ENCODE data around the gene POU5F1.
A peak's percentile ranks its signal among the peaks of the same experiment; 100 is the strongest.

POU5F1 gene

DNA sequence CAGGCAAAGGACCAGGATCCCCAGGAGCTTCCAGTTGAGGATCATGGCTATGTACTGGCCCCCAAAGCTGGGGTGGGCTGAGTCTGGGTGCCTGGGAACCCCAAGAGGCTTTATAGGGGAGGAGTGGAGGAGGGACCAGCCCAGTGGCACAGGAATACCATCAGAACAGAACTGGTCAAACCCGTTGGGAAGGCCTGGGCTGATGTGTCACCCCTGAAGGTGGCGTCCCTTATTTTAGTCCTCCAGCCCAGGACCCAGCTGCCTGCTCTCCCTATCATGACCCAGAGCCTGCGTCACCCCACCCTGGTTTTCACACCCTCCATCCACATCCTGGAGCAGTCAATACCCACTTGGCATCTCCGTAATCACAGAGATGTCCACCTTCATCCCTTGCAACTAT, 31.5 kb downstream of the POU5F1 start, which contains the start of gene PSORS1C2:
TSS of gene PSORS1C2 (minus strand) at position 85 of the 400 bp plus-strand sequence. CDS start at position 45, 40 bp downstream.
- no peak for DNase-seq

DNA sequence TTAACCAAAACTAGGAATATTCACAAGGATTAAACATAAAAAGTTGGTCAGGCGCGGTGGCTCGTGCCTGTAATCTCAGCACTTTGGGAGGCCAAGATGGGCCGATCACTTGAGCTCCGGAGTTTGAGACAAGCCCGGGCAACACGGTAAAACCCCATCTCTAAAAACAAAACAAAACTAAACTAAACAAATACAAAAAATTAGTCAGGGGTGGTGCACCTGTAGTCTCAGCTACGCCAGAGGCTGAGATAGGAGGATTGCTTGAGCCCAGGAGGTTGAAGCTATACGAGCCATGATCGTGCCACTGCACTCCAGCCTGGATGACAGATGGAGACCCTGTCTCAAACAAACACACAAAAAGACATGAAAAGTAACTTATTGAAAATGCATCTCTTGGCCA, 34.8 kb downstream of the POU5F1 start:
- DNase-seq, result no peak

DNA sequence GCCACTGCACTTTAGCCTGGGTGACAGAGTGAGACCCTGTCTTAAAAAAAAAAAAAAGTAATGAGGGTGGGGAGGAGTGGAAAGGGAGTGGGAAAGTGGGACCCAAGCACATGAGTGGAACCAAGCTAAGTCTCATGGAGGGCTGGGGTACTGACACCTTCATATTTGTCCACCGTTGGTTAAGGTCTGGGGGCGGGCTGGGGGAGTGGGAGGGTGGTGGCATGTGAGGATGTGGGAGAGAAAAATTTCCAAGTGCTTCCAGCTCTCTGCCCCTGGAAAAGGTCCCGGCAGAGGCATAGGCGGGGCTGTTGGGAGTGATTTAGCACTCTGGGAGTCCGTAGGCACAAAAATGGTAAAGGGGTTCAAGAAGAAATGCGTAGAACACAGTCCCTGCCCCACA, 37.7 kb downstream of the POU5F1 start:
- no peak for DNase-seq

DNA sequence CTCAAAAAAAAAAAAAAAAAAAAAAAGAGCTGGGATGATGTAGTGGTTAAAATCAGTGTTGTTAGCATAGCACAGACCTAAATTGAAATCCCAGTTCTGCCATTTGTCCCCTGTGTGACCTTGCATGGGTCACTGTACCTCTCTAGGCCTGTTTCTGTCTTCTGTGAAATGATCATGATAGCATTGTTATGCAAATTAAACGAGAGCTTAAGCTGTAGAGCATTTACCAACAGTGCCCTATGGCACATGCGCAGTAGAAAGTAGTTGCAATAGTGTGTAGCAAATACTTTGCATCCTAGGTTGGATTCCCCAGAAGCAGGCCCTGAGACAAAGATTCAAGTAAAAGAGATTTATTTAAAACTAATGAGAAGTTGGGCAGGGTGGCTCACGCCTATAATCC, 38.9 kb downstream of the POU5F1 start:
- no peak for DNase-seq

DNA sequence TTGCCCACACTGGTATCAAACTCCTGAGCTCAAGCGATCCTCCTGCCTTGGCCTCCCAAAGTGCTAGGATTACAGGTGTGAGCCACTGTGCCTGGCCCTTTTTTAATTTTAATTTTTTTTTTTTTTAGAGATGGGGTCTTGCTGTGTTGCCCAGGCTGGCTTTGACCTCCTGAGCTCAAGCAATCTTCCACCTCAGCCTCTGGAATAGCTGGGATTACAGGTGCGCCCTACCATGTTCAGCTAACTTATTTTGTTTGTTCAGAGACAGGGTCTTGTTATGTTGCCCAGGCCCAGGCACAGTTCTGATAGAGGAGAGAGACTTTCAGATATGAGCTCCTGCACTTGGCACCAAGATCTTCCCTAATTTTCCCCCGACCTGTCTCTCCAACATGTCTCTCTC, 39.7 kb downstream of the POU5F1 start:
- no peak for DNase-seq

DNA sequence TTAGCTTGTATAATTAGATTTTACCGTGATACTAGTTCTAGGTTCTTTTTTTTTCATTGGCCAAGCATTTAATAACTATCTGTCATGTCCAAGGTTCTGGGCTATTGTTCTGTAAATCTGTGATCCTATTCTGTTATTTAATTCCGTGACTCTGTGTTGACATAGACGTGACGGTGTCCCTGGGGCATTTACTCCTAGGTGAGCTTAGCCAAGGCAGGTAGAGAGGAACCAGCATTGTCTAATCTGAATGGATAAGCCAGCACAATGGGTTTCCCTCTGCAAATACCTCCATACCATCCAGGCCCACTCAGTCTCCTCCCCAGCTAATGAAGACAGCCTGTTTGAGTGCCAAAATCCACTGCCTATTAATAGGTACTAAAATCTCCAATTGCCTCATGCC, 41.4 kb downstream of the POU5F1 start:
- no peak for DNase-seq

DNA sequence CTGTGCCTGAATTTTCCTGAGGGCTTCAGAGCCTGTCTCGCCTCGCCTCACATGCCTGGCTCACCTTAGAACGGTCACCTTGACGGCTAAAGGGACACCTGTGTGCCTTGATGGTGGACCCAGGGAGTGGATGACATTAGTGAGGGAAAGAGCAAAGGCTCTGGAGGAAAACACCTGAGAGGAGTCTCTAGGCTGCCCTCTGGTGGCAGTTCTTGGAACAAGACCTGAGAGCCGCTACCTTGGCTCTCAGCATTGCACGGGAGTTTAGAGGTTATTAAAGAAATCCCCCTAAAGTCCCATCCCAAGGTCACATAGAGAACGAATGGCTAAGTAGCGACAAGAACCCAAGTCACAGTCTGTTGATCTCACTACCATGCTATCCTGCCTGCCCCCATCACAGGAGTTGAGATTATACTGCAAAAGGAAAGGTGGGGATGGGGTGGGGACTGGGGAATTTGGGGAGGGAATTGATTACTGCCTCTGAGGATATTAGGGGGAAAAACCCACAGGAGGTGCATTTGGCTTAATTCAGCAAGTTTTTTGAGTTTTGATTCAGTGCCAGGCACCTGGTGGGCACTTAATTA, 42.3 kb downstream of the POU5F1 start:
- DNase-seq, result peak; percentile 37

DNA sequence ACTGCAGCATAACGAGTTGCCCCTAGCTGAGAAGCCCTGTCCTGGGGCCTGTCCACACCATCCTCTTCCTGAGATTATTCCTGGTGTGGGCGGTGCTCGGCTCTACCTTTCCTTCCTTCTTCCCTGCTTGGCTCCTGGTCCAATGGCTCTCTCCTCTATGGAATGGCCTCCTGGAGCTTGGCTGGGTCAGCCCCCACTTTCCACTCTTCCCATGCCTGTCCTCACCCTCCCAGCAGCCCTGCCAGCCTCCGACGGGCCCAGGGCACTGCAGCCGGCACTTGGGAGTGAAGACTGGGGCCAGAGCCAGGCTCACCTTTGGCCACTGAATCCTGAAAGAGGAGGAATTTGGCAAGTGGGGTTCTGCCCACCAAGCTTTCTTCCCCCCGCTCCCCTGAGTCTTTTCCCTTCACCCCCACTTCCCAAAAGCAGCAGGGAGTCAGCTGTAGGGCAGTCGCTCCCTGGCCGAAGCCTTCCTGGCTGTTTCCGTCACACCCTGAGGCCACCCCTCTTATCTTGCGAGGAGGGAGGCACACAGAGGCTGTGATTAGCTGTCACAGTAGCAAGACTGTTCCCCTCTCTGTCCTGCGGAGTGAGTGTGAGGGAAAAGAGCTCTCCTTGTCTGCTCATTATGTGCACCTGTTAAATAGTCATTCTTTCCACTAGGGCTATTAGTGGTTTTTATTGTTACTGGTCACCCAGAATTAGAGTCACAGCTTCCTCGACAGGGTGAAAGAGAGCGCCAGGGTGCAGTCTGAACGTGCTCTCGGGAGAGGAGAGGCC, 43.9 kb downstream of the POU5F1 start:
- no peak for DNase-seq

DNA sequence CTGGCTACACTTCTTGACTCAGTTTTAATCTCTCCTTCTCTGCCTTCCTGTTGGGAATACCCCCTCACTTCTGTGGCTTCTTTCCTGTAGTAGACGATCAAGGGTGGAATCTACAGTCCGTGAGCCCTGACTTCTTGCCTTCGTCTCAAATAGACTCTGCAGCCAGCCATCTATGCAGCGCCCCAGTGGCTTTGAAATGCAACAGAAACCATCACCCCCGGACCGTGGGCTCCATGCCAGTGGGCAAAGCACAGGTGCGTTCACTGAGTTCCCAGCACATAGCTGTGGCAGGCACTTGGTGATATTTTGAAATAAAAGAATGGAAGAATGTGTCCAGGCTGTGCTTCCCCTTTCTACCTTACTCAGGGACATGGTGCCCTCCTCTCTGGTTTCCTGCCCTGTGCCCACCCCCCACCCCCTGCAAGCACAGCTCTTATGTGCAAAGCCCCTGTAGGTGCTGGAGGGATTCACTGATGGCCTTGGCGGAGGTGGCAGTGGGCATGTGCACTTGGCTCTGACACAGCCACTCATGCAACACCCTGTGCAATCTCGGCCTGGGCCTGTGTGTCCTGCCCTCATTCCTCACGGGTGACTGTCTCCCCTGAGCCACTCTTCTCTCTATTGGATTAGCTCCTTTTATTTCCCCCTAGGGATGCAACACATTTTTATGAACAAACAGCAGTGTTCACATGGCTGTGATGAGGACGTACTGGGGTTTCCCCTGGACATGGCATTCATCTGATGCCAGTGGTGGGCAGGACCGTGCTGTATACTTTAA, 44.7 kb downstream of the POU5F1 start:
- peak; percentile 12 for DNase-seq

DNA sequence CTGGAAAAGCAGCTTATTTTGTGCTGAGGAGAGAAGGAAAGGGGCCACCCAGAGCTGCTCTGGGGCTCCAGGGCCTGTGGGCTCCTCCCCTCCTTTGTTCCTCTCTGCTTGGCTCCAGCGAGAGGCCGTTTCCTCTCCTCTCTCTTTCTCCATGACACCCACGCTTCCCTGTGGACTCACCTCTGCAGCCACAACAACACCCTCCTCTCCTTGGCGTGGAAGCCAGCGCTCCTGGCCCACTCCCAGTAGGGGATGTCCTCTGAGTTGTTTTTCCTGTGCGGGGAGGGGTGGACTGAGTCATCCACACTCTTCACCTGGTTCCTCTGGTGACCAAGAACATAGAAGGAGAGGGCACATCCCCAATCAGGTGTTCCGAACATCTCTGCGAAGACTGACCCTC, 45.3 kb downstream of the POU5F1 start:
- no peak for DNase-seq

DNA sequence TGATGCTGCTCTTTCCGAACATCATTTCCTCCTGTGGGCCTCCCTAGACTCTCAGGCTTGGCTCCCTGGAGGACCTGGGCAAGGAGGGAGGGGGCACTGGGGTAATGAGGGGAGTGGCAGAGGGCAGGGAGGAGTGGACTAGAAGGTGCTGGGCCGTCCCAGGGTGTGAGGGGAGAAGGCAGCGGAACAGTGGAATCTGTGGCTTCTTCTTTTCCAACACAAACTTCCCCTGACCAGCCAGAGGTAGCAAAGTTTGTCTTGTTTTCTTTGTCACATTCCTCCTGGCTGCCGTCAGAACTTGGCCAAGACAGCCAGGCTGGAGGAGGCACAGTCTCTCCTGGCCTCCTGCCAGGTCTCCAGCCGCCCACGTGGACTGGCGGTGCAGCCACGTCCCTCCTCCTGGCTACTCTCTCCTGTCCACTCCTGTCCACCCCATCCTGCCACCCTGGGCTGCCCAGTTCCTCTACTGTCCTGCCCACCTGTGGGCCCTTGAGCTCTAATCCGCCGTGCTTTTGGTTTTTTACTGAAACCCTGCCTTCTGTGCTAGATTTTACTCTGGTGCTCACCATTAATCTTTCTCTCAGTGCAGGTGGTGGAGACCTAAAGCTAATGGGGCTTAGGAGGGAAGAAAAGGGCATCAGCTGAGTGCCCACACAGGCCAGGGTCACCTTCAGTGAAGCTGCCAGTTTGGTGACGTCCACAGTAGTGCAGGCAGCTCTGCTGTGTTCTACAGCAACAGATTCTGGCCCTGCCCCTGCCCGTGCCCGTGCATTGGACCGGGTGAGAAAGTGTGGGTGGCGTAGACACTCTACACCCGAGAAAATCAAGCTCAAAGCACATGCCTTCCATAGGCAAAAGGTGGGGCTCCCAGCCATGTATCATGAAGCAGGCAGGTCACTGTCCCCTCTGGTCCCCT, 47.4 kb downstream of the POU5F1 start:
- DNase-seq, result no peak

DNA sequence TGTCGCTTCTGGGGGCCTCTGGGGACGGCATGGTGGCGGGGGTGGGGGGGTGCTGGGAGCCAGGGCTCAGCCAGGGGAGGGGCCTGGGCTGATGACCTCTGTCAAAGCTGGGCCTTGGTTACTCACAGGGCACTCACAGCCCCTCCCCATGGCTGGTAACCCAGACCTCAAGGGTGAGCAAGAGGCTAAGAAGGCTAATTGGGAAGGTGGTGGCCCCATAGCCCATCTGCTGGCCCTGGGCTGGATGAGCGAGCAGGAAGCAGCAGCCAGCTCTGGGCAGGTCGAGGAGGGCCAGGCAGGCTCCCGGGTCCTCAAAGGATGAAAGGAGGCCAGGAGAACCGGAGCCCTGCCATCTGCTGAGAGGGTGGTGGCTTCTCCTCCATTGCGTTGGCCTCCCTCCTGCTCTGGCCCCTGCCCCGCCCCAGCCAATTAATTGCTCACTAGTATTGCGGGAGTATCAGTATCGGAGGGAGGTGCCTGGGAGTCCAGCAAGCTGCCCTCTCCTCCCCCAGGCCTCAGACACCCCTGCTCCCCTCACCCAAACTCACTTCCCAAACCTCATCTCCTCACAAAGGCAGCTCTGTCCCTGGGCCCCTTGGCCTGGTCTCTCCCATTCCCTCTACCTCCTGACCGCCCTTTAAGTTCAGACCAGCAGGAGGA, 49.2 kb downstream of the POU5F1 start:
- no peak for DNase-seq

DNA sequence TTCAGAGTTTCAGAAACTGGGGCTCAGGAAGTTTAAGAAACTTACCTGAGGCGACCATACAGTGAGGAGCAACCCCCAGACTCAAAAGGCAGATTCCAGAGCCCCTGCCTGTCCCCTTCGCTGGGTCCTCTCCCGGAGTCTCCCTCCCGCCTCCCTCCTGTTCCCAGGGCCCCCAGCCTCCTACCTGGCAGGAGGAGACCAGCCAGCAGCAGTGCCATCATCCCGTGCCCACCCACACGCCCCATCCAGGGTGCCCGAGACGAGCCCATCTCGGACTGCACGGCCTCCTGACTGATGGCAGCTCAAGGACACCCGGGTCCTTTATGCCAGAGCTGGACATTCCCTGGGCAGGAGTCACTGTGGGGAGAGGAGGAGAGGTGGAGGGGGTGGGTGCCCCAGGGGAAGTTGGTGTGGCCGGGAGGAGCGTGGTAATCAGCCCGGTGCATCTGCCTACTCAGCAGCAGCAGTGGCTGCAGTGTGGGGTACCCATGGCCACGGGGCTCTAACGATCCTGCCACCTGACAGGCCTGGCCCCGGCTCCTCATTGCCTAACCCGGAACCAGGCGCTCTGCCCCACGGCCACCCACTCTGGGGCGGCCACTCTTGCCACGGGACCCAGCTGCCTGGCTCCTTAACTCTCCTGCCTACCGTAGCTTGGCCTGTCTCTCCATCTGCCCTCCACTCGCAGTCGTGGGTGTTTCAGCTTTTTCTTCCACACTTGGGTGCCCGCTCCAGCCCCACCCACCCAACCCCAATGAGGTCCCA, 50.1 kb downstream of the POU5F1 start, which contains the start of gene CDSN:
TSS of gene CDSN (minus strand) at position 296 of the 765 bp plus-strand sequence. CDS start at position 269, 27 bp downstream.
- no peak for DNase-seq

DNA sequence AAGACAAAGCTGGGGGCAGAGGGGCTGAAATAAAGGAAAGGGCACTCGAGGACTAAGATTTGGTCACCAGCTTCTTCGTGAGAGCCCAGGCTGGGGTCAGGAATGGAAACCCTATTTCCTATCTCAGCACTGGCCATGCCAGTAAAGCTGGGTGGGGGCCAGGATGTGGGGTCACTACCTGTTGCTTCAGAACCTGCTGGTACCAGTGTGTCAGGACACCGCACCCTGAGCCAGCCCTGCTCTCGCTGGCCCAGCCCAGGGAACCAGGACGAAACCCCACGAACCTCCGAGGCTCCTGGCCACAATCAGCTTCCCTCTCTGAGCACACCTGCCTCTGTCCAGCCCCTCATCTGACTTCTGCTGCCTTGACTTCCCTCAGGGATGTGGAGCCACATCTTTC, 52.3 kb downstream of the POU5F1 start:
- DNase-seq, result no peak

DNA sequence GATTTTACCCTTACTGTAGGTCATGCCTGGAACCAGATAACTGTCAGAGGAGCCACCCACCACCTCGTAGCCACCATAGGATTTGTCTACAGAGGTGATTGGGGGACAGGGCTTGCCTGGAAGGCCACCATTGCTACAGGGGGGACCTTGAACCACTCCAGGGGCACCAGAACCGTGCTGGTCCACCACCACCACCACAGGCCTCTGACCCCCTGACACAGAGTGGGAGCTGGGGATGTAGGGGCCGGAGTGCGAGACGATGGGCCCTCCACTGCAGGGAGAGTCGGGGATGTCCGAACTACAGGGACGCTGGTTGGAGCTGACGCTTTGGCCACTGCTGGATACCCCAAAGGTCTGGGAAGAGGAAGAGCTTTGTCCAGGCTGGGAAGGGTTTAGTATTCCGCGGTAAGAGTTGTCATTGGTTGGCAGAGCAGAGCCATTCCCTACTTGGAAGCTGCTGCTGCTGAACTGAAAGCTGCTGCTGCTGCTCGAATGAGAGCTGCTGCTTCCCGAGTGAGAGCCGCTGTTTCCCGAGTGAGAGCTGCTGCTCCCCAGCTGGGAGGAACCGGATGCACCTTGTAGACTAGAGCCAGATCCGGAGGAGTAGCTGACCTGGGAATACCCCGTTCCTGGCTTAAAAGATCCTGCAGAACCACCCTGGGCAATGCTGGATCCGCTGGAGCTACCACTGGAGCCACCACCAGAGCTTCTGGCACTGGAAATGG, 53.7 kb downstream of the POU5F1 start:
- no peak for DNase-seq

DNA sequence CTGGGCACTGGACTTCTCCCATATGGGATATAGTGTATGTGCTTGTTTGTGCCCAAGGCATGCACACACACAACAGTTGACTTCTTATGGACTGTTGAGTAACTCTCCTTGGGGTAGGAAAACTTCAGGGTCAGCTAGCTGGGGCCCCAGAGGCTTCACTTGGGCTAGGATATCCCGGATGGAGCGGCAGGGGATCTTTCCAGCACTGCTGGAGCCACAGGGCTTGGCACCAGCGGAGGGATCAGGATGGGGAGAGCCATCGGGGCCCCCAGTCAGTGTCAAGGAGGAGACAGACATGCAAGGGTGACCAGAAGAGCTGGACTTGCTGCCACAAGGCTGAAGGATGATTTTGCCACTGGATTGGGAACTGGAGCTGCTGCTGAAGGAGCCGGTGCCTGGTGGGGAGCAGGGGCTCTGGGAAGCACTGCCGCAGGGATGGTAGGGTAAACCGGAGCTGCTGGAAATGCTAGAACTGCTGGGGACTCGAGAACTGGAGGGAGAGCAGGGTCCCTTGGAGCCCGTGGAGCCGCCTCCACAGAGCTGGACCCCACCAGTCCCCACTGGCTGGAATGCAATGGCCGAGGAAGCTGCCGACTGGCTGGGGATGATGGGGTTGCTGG, 54.4 kb downstream of the POU5F1 start:
- no peak for DNase-seq

DNA sequence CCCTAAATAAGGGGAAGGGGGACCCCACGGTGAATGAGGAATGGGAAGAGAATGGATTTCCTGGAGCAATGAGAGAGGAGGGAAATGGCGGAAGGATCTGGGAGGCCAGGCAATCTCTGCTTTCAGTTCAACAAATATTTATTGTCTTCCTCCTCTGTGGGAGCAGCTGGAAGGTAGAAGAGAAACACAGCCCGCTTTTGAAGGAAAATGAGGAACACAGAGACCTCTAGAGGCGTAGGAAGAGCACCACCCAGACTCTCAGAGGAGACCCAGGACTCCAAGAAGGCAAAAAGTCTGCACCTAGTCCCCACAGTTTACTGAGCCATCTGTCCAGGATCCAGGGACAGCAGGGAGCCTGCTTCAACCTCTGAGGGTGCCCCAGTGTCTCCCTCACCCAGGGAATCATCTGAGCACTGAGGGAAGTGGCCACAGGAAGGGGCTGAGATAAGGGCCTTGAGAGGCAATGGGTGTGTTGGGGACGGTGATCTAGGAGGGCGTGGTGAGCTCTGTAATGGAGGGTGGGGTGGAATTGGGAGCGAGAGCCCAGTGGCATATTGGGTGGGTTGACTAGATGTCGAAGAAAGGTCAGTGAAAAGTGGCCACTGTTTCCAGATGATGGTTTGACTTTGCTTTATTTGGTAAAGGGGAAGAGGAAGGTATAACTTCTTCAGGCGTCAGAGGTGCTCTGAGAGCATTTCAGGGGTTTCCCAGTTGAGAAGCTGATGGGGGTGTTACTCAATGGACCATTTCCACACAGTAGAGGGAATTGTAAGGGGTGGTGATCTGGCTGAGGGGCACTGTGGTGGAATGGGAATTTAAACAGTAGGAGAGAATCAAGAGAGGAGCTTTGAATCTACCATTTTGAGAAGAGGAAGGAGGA, 55.3 kb downstream of the POU5F1 start:
- peak; percentile 33 for DNase-seq

DNA sequence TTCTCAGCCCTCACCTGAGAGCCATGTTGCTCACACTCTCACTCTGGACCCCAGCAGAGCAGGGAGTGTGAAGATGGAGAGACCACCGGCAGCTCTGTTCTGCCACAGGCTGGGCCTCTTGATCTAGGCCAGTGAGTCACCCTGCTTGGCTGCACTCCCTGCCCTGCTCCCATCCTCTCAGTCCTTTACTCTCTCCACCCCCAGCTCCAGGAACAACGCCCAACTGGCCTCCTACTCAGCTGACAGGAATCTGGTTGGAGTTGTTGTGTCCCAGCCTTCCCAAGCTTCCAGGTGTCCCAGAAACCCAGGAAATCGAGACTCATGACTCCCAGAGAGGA, 56.0 kb downstream of the POU5F1 start, which contains the start of gene PSORS1C1:
TSS of gene PSORS1C1 (plus strand) at position 260 of the 338 bp plus-strand sequence. CDS start 14,833 bp downstream, outside the sequence.
- no peak for DNase-seq
